Activated naive CD4-positive, alpha-beta T cell treated with anti-CD3 and anti-CD28 coated beads for 36 hours (primary cell): ENCODE measurements around the gene OPCML. TPM values are rescaled to one million over a fixed set of nuclear protein-coding genes. Genes with fewer than 3 reads are reported as not detected.

Source experiments
- CTCF ChIA-PET: fragments of 350-600 bp; sonication (Branson Sonifier 250); formaldehyde crosslinking; loops from one replicate; lab custom pipeline; 2021; ENCODE audit warnings: antibody characterized with exemption; lab: Charles Lee
- DNase-seq: peaks from one replicate; pipeline ENCODE4 v3.0.0-alpha.2; 2020
- H3K27ac Mint-ChIP-seq: one replicate; pipeline ENCODE4 v1.8.0; 2021; ENCODE audit warnings: mild to moderate bottlenecking, mixed read lengths
- H3K27me3 Mint-ChIP-seq: one replicate; pipeline ENCODE4 v1.8.0; 2021; ENCODE audit warnings: low read depth, mixed read lengths
- H3K36me3 Mint-ChIP-seq: one replicate; pipeline ENCODE4 v1.8.0; 2021; ENCODE audit warnings: low read depth, mixed read lengths
- H3K4me1 Mint-ChIP-seq: one replicate; pipeline ENCODE4 v1.8.0; 2021; ENCODE audit warnings: low read depth, mixed read lengths
- H3K4me3 Mint-ChIP-seq: one replicate; pipeline ENCODE4 v1.8.0; 2021; ENCODE audit warnings: mild to moderate bottlenecking, moderate library complexity, mixed read lengths
- H3K9me3 Mint-ChIP-seq: one replicate; pipeline ENCODE4 v1.8.0; 2021; ENCODE audit warnings: mixed read lengths
- intact Hi-C: fragments of 100-400 bp; cut with micrococcal nuclease; formaldehyde crosslinking; loops from one replicate; pipeline ENCODE4 v1.15.1; 2023
- total RNA-seq, 2 experiments: library from RNA; stranded (reverse); gene quantifications; one replicate each; pipeline ENCODE4 v1.2.3, GENCODE V29; 2021

Gene OPCML
- total RNA-seq, 2 experiments from 2014 or later: not detected

GRCh38 chr11:132840660-132841059 is 691.6 kb downstream of the OPCML start:
- Mint-ChIP-seq H3K9me3 (peaks cover 6% of the 10 kb centered on the region), H3K27ac (no peak overlapping the region), H3K4me1 (no peaks in the 10 kb centered on the region), H3K4me3 (no peak overlapping the region), H3K27me3 (peaks cover 3% of the 10 kb centered on the region), H3K36me3 (peaks cover 1% of the 10 kb centered on the region)
- no peak for DNase-seq
- intact Hi-C loops: no loop called here
- CTCF ChIA-PET: no interaction called here

- peaks cover 1% of the 10 kb centered on the region for H3K36me3 Mint-ChIP-seq
- intact Hi-C loops: no loop called here
- CTCF ChIA-PET: no interaction called here
- no peak overlapping the region for H3K4me3 Mint-ChIP-seq
- peaks cover 3% of the 10 kb centered on the region for H3K27me3 Mint-ChIP-seq
- peaks cover 6% of the 10 kb centered on the region for H3K9me3 Mint-ChIP-seq
- H3K4me1 Mint-ChIP-seq: no peaks in the 10 kb centered on the region
- DNase-seq: no peak
- no peak overlapping the region for H3K27ac Mint-ChIP-seq
Observed at GRCh38 chr11:132840191-132840590, 692.1 kb downstream of the OPCML start.

GRCh38 chr11:132839236-132839945 is 692.9 kb downstream of the OPCML start:
- Mint-ChIP-seq H3K27ac (no peak overlapping the region), H3K4me3 (no peak overlapping the region), H3K9me3 (peaks cover 6% of the 10 kb centered on the region), H3K36me3 (peaks cover 1% of the 10 kb centered on the region), H3K4me1 (no peaks in the 10 kb centered on the region), H3K27me3 (peaks cover 3% of the 10 kb centered on the region)
- intact Hi-C loops: no loop called here
- DNase-seq: no peak
- CTCF ChIA-PET: no interaction called here

- H3K4me1 Mint-ChIP-seq: no peaks in the 10 kb centered on the region
- peaks cover 1% of the 10 kb centered on the region for H3K36me3 Mint-ChIP-seq
- intact Hi-C loops: no loop called here
- no peak overlapping the region for H3K27ac Mint-ChIP-seq
- CTCF ChIA-PET: no interaction called here
- peaks cover 6% of the 10 kb centered on the region for H3K9me3 Mint-ChIP-seq
- DNase-seq: no peak
- no peak overlapping the region for H3K4me3 Mint-ChIP-seq
- peaks cover 3% of the 10 kb centered on the region for H3K27me3 Mint-ChIP-seq
Observed at GRCh38 chr11:132838627-132839026, 693.7 kb downstream of the OPCML start.

- no peak overlapping the region for H3K4me3 Mint-ChIP-seq
- H3K4me1 Mint-ChIP-seq: no peaks in the 10 kb centered on the region
- CTCF ChIA-PET: no interaction called here
- no peak for DNase-seq
- no peaks in the 10 kb centered on the region for H3K9me3 Mint-ChIP-seq
- intact Hi-C loops: no loop called here
- H3K27me3 Mint-ChIP-seq: peaks cover 2% of the 10 kb centered on the region
- no peak overlapping the region for H3K27ac Mint-ChIP-seq
- no peaks in the 10 kb centered on the region for H3K36me3 Mint-ChIP-seq
Observed at GRCh38 chr11:132831272-132831671, 701.0 kb downstream of the OPCML start.

GRCh38 chr11:132824642-132825041 is 707.7 kb downstream of the OPCML start:
- intact Hi-C loops: no loop called here
- no peaks in the 10 kb centered on the region for H3K36me3 Mint-ChIP-seq

GRCh38 chr11:132822276-132822675 is 710.0 kb downstream of the OPCML start:
- no peak for DNase-seq
- H3K9me3 Mint-ChIP-seq: no peaks in the 10 kb centered on the region
- H3K27me3 Mint-ChIP-seq: no peaks in the 10 kb centered on the region
- no peak overlapping the region for H3K27ac Mint-ChIP-seq
- CTCF ChIA-PET: no interaction called here
- H3K4me3 Mint-ChIP-seq: no peak overlapping the region
- intact Hi-C loops: no loop called here
- H3K4me1 Mint-ChIP-seq: no peaks in the 10 kb centered on the region
- no peaks in the 10 kb centered on the region for H3K36me3 Mint-ChIP-seq

More at GRCh38 chr11:132824642-132825041, 707.7 kb downstream of the OPCML start:
- H3K4me1 Mint-ChIP-seq: no peaks in the 10 kb centered on the region
- no peak overlapping the region for H3K4me3 Mint-ChIP-seq
- no peaks in the 10 kb centered on the region for H3K9me3 Mint-ChIP-seq
- H3K27ac Mint-ChIP-seq: no peak overlapping the region
- CTCF ChIA-PET: no interaction called here
- DNase-seq: no peak
- H3K27me3 Mint-ChIP-seq: peaks cover 2% of the 10 kb centered on the region

- no peaks in the 10 kb centered on the region for H3K4me1 Mint-ChIP-seq
- no peaks in the 10 kb centered on the region for H3K9me3 Mint-ChIP-seq
- peaks cover 3% of the 10 kb centered on the region for H3K27me3 Mint-ChIP-seq
- intact Hi-C loops: no loop called here
- H3K27ac Mint-ChIP-seq: no peak overlapping the region
- CTCF ChIA-PET: no interaction called here
- no peaks in the 10 kb centered on the region for H3K36me3 Mint-ChIP-seq
- DNase-seq: no peak
- no peak overlapping the region for H3K4me3 Mint-ChIP-seq
Observed at GRCh38 chr11:132821499-132821898, 710.8 kb downstream of the OPCML start.

- H3K27ac Mint-ChIP-seq: no peak overlapping the region
- no peaks in the 10 kb centered on the region for H3K9me3 Mint-ChIP-seq
Observed at GRCh38 chr11:132821014-132821413, 711.3 kb downstream of the OPCML start.

GRCh38 chr11:132818951-132819350 is 713.4 kb downstream of the OPCML start:
- CTCF ChIA-PET: no interaction called here
- no peak for DNase-seq

More at GRCh38 chr11:132821014-132821413, 711.3 kb downstream of the OPCML start:
- no peak for DNase-seq
- H3K36me3 Mint-ChIP-seq: no peaks in the 10 kb centered on the region
- intact Hi-C loops: no loop called here
- CTCF ChIA-PET: no interaction called here
- peaks cover 3% of the 10 kb centered on the region for H3K27me3 Mint-ChIP-seq
- no peak overlapping the region for H3K4me3 Mint-ChIP-seq
- H3K4me1 Mint-ChIP-seq: no peaks in the 10 kb centered on the region

GRCh38 chr11:132817387-132817786 is 714.9 kb downstream of the OPCML start:
- intact Hi-C loops: no loop called here
- Mint-ChIP-seq H3K27me3 (peaks cover 5% of the 10 kb centered on the region), H3K9me3 (no peaks in the 10 kb centered on the region), H3K4me1 (no peaks in the 10 kb centered on the region), H3K27ac (no peak overlapping the region), H3K4me3 (no peak overlapping the region), H3K36me3 (no peaks in the 10 kb centered on the region)
- DNase-seq: no peak
- CTCF ChIA-PET: no interaction called here

More at GRCh38 chr11:132818951-132819350, 713.4 kb downstream of the OPCML start:
- intact Hi-C loops: no loop called here
- no peaks in the 10 kb centered on the region for H3K9me3 Mint-ChIP-seq
- no peaks in the 10 kb centered on the region for H3K4me1 Mint-ChIP-seq
- H3K36me3 Mint-ChIP-seq: no peaks in the 10 kb centered on the region
- peaks cover 5% of the 10 kb centered on the region for H3K27me3 Mint-ChIP-seq
- H3K4me3 Mint-ChIP-seq: no peak overlapping the region
- H3K27ac Mint-ChIP-seq: no peak overlapping the region

- CTCF ChIA-PET: no interaction called here
- Mint-ChIP-seq H3K36me3 (no peaks in the 10 kb centered on the region), H3K9me3 (no peaks in the 10 kb centered on the region), H3K4me3 (no peak overlapping the region), H3K4me1 (no peaks in the 10 kb centered on the region), H3K27me3 (peaks cover 5% of the 10 kb centered on the region), H3K27ac (no peak overlapping the region)
- DNase-seq: no peak
- intact Hi-C loops: no loop called here
Observed at GRCh38 chr11:132814410-132814809, 717.9 kb downstream of the OPCML start.

GRCh38 chr11:132811649-132812048 is 720.7 kb downstream of the OPCML start:
- Mint-ChIP-seq H3K36me3 (no peaks in the 10 kb centered on the region), H3K4me3 (no peak overlapping the region), H3K9me3 (no peaks in the 10 kb centered on the region), H3K27me3 (peaks cover 3% of the 10 kb centered on the region), H3K4me1 (no peaks in the 10 kb centered on the region), H3K27ac (no peak overlapping the region)
- intact Hi-C loops: no loop called here
- no peak for DNase-seq
- CTCF ChIA-PET: no interaction called here
